Measurements from ENCODE around the gene KLHDC7A.

Gene KLHDC7A

GRCh38 chr1:18463984-18464664 lies 16.6 kb upstream of the KLHDC7A start:
- no peak for TF ChIP-seq CTCF (IDR thresholded peaks at IDR 0.05; ENCODE audit: low read depth, low read length)
- H3K4me3 ChIP-seq (ENCODE audit: low read depth, low read length): no peak overlapping the region

GRCh38 chr1:18464665-18465050 lies 16.1 kb upstream of the KLHDC7A start:
- TF ChIP-seq CTCF (IDR thresholded peaks at IDR 0.05; ENCODE audit: low read depth, low read length): no peak
- H3K4me3 ChIP-seq (ENCODE audit: low read depth, low read length): no peak overlapping the region

GRCh38 chr1:18466676-18467075 lies 14.1 kb upstream of the KLHDC7A start:
- TF ChIP-seq CTCF (IDR thresholded peaks at IDR 0.05; ENCODE audit: low read depth, low read length): no peak
- H3K4me3 ChIP-seq (ENCODE audit: low read depth, low read length): no peak overlapping the region

- no peak overlapping the region for H3K4me3 ChIP-seq (ENCODE audit: low read depth, low read length)
- TF ChIP-seq CTCF (IDR thresholded peaks at IDR 0.05; ENCODE audit: low read depth, low read length): no peak
These were observed 12.2 kb upstream of the KLHDC7A start for GRCh38 chr1:18468570-18468969.

GRCh38 chr1:18469514-18469913 lies 11.2 kb upstream of the KLHDC7A start:
- TF ChIP-seq CTCF (IDR thresholded peaks at IDR 0.05; ENCODE audit: low read depth, low read length): no peak

GRCh38 chr1:18470671-18471355 lies 9.9 kb upstream of the KLHDC7A start:
- no peak overlapping the region for H3K4me3 ChIP-seq (ENCODE audit: low read depth, low read length)
- no peak for TF ChIP-seq CTCF (IDR thresholded peaks at IDR 0.05; ENCODE audit: low read depth, low read length)

More at GRCh38 chr1:18469514-18469913, 11.2 kb upstream of the KLHDC7A start:
- no peak overlapping the region for H3K4me3 ChIP-seq (ENCODE audit: low read depth, low read length)

GRCh38 chr1:18473195-18473815 lies 7.4 kb upstream of the KLHDC7A start:
- TF ChIP-seq CTCF (IDR thresholded peaks at IDR 0.05; ENCODE audit: low read depth, low read length): no peak
- H3K4me3 ChIP-seq (ENCODE audit: low read depth, low read length): no peak overlapping the region
